Astrocyte of the spinal cord (primary cell): Measurements from ENCODE around the gene PTPN14.
"Not testable (repeated sequence)": the region's sequence is repeated elsewhere in the genome, so short reads cannot be mapped to it uniquely, and the experiment has no call there.

Experiments used
- DNase-seq: peaks from one replicate; pipeline ENCODE4 v3.0.0; 2011; ENCODE audit warnings: low read depth, low spot score
- H3K4me3 ChIP-seq: 2 replicates; pipeline ENCODE4 v1.5.1; 2011; ENCODE audit warnings: low read depth, mild to moderate bottlenecking, low read length, moderate library complexity
- CTCF ChIP-seq: IDR thresholded peaks from 2 replicates; pipeline ENCODE4 v1.5.1; 2012; ENCODE audit warnings: low read depth, mild to moderate bottlenecking, low read length, inconsistent platforms
- in situ Hi-C: cut with HindIII; loops from 2 replicates; pipeline ENCODE4 v1.10.0; 2017; ENCODE audit warnings: low sequenced_read_pairs

The PTPN14 gene

GRCh38 chr1:214525535-214526019, 25.8 kb downstream of the PTPN14 start:
- DNase-seq = peak; percentile 68
- no peak overlapping the region for H3K4me3 ChIP-seq
- no peak for TF ChIP-seq CTCF

GRCh38 chr1:214524824-214525223, 26.6 kb downstream of the PTPN14 start:
- in situ Hi-C loops = no loop called here
- no peak for DNase-seq
- no peak overlapping the region for H3K4me3 ChIP-seq
- TF ChIP-seq CTCF = no peak

More at GRCh38 chr1:214525535-214526019, 25.8 kb downstream of the PTPN14 start:
- in situ Hi-C loops = no loop called here

- no peak overlapping the region for H3K4me3 ChIP-seq
- no peak for TF ChIP-seq CTCF
- in situ Hi-C loops = no loop called here
- no peak for DNase-seq
Measured at GRCh38 chr1:214523124-214523824, 28.1 kb downstream of the PTPN14 start.

- in situ Hi-C loops = not testable (repeated sequence)
Measured at GRCh38 chr1:214521458-214521857, 29.9 kb downstream of the PTPN14 start.

GRCh38 chr1:214520544-214521165, 30.7 kb downstream of the PTPN14 start:
- in situ Hi-C loops = no loop called here
- no peak overlapping the region for H3K4me3 ChIP-seq
- no peak for DNase-seq
- TF ChIP-seq CTCF = no peak

More at GRCh38 chr1:214521458-214521857, 29.9 kb downstream of the PTPN14 start:
- not testable (repeated sequence) for H3K4me3 ChIP-seq, DNase-seq

GRCh38 chr1:214518361-214518760, 33.0 kb downstream of the PTPN14 start:
- H3K4me3 ChIP-seq = no peak overlapping the region
- peak; percentile 49 for DNase-seq
- TF ChIP-seq CTCF = no peak
- in situ Hi-C loops = no loop called here
